SJCRH30 (cell line): ENCODE measurements around the gene CMC4. TPM values are rescaled to one million over a fixed set of nuclear protein-coding genes. Genes with fewer than 3 reads are reported as not detected.

Experiments used
- DNase-seq, 2 experiments: peaks; one replicate each; pipeline ENCODE4 v3.0.0-alpha.2; 2015 to 2020
- H3K27ac ChIP-seq: fragments of 250-450 bp; sonication (Bioruptor Pico); 2 replicates; pipeline ENCODE4 v1.5.1; 2020; ENCODE audit warnings: mild to moderate bottlenecking, moderate library complexity
- H3K27me3 ChIP-seq: fragments of 250-450 bp; sonication (Bioruptor Pico); 2 replicates; pipeline ENCODE4 v1.5.1; 2020; ENCODE audit warnings: mild to moderate bottlenecking, moderate library complexity
- H3K36me3 ChIP-seq: fragments of 250-450 bp; sonication (Bioruptor Pico); 2 replicates; pipeline ENCODE4 v1.5.1; 2020; ENCODE audit warnings: mild to moderate bottlenecking, moderate library complexity
- H3K4me1 ChIP-seq: fragments of 250-450 bp; sonication (Bioruptor Pico); 2 replicates; pipeline ENCODE4 v1.5.1; 2020; ENCODE audit warnings: mild to moderate bottlenecking, moderate library complexity
- H3K4me3 ChIP-seq: fragments of 250-450 bp; sonication (Bioruptor Pico); 2 replicates; pipeline ENCODE4 v1.5.1; 2020; ENCODE audit warnings: mild to moderate bottlenecking, moderate library complexity
- H3K9me3 ChIP-seq: fragments of 250-450 bp; sonication (Bioruptor Pico); replicated peaks from 2 replicates; pipeline ENCODE4 v1.5.1; 2020; ENCODE audit warnings: mild to moderate bottlenecking, moderate library complexity
- total RNA-seq: library from RNA; depleted of rRNA; stranded (reverse); fragments of >200 nt; shearing (Covaris generic); gene quantifications from 2 replicates; pipeline ENCODE4 v1.2.3, GENCODE V29; 2014

Gene CMC4
- total RNA-seq, 1 experiment from 2014 or later: 18.7 TPM

GRCh38 chrX:155065035-155065734, 5.8 kb downstream of the CMC4 start:
- Histone ChIP-seq H3K4me3 (no peak overlapping the region), H3K4me1 (no peaks in the 10 kb centered on the region), H3K27me3 (no peaks in the 10 kb centered on the region), H3K36me3 (0 out of 2 replicates have a peak, but pooled peaks cover 2% of the 10 kb centered on the region), H3K27ac (no peak overlapping the region), H3K9me3 (no peaks in the 10 kb centered on the region)
- no peak for DNase-seq

- 0 out of 2 replicates have a peak, but pooled peaks cover 6% of the 10 kb centered on the region for H3K36me3 ChIP-seq
- H3K4me3 ChIP-seq: no peak overlapping the region
- no peak for DNase-seq
- no peak overlapping the region for H3K27ac ChIP-seq
- no peaks in the 10 kb centered on the region for H3K27me3 ChIP-seq
- no peaks in the 10 kb centered on the region for H3K4me1 ChIP-seq
- H3K9me3 ChIP-seq: no peaks in the 10 kb centered on the region
These were observed 9.2 kb downstream of the CMC4 start for GRCh38 chrX:155061760-155062159.

GRCh38 chrX:155056877-155057792, 13.8 kb downstream of the CMC4 start:
- H3K36me3 ChIP-seq: 0 out of 2 replicates have a peak, but pooled peaks cover 6% of the 10 kb centered on the region
- DNase-seq: peak in 1 of 2 experiments; percentile 15
- H3K27ac ChIP-seq: no peak overlapping the region
- no peaks in the 10 kb centered on the region for H3K9me3 ChIP-seq
- no peaks in the 10 kb centered on the region for H3K27me3 ChIP-seq
- H3K4me3 ChIP-seq: no peak overlapping the region
- no peaks in the 10 kb centered on the region for H3K4me1 ChIP-seq

- Histone ChIP-seq H3K4me3 (no peak overlapping the region), H3K4me1 (no peaks in the 10 kb centered on the region)
- DNase-seq: no peak
These were observed 14.5 kb downstream of the CMC4 start for GRCh38 chrX:155056471-155056870.

GRCh38 chrX:155055494-155055893, 15.4 kb downstream of the CMC4 start:
- H3K36me3 ChIP-seq: 0 out of 2 replicates have a peak, but pooled peaks cover 6% of the 10 kb centered on the region
- no peak overlapping the region for H3K27ac ChIP-seq
- no peaks in the 10 kb centered on the region for H3K9me3 ChIP-seq
- no peak for DNase-seq
- no peaks in the 10 kb centered on the region for H3K27me3 ChIP-seq
- no peak overlapping the region for H3K4me3 ChIP-seq
- H3K4me1 ChIP-seq: no peaks in the 10 kb centered on the region

More at GRCh38 chrX:155056471-155056870, 14.5 kb downstream of the CMC4 start:
- H3K9me3 ChIP-seq: no peaks in the 10 kb centered on the region
- no peak overlapping the region for H3K27ac ChIP-seq
- H3K36me3 ChIP-seq: 0 out of 2 replicates have a peak, but pooled peaks cover 6% of the 10 kb centered on the region
- no peaks in the 10 kb centered on the region for H3K27me3 ChIP-seq

- no peaks in the 10 kb centered on the region for H3K36me3 ChIP-seq
- H3K9me3 ChIP-seq: no peaks in the 10 kb centered on the region
- no peaks in the 10 kb centered on the region for H3K27me3 ChIP-seq
- no peak for DNase-seq
- no peak overlapping the region for H3K27ac ChIP-seq
- no peak overlapping the region for H3K4me3 ChIP-seq
- no peaks in the 10 kb centered on the region for H3K4me1 ChIP-seq
These were observed 16.7 kb downstream of the CMC4 start for GRCh38 chrX:155054255-155054654.

- no peaks in the 10 kb centered on the region for H3K4me1 ChIP-seq
- no peak overlapping the region for H3K4me3 ChIP-seq
- H3K27me3 ChIP-seq: no peaks in the 10 kb centered on the region
- no peak overlapping the region for H3K27ac ChIP-seq
- no peak for DNase-seq
- no peaks in the 10 kb centered on the region for H3K9me3 ChIP-seq
- no peaks in the 10 kb centered on the region for H3K36me3 ChIP-seq
These were observed 17.3 kb downstream of the CMC4 start for GRCh38 chrX:155053656-155054055.

DNA sequence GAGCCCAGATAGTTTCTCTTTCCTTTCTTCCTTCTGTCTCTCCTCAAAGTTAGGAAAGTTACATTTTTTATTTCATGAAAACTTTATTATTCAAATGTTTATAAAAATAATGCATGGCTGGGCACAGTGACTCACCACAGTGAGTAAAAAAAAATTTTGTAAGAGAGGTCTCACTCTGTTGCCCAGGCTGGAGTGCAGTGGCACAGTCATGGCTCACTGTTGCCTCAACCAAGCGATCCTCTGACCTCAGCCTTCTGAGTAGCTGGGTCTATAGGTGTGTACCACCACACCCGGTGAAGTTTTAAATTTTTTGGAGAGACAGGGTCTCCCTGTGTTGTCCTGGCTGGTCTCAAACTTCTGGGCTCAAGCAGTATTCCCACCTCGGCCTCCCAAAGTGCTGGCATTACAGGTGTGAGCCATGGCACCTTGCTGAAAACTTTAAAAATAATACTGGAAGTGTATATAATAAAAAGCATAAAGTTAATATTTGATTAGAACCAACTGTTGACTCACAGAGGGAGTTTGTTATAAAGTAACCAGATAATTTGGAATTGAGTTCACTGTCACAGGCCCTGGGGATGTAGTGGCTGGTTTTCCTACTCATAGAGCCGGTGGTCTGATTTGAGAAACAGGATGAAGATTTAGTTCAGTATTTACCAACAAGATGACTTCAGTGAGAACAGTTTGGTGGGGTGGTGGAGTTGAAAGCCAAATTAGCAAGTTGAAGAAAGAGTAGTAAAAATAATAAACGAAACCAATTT, 18.0 kb downstream of the CMC4 start:
- H3K27me3 ChIP-seq: no peaks in the 10 kb centered on the region
- H3K4me3 ChIP-seq: no peak overlapping the region
- H3K9me3 ChIP-seq: no peaks in the 10 kb centered on the region
- no peak overlapping the region for H3K27ac ChIP-seq
- no peaks in the 10 kb centered on the region for H3K4me1 ChIP-seq
- no peaks in the 10 kb centered on the region for H3K36me3 ChIP-seq
- no peak for DNase-seq

GRCh38 chrX:155048977-155049619, 21.8 kb downstream of the CMC4 start:
- Histone ChIP-seq H3K4me3 (no peak overlapping the region), H3K36me3 (no peaks in the 10 kb centered on the region), H3K9me3 (no peaks in the 10 kb centered on the region), H3K4me1 (no peaks in the 10 kb centered on the region), H3K27me3 (no peaks in the 10 kb centered on the region), H3K27ac (no peak overlapping the region)
- peak; percentile 49 to 56 for DNase-seq

GRCh38 chrX:155046811-155047528, 24.0 kb downstream of the CMC4 start:
- H3K4me1 ChIP-seq: no peaks in the 10 kb centered on the region
- no peaks in the 10 kb centered on the region for H3K36me3 ChIP-seq
- H3K9me3 ChIP-seq: no peaks in the 10 kb centered on the region
- no peak overlapping the region for H3K27ac ChIP-seq
- no peak for DNase-seq
- no peaks in the 10 kb centered on the region for H3K27me3 ChIP-seq
- no peak overlapping the region for H3K4me3 ChIP-seq

DNA sequence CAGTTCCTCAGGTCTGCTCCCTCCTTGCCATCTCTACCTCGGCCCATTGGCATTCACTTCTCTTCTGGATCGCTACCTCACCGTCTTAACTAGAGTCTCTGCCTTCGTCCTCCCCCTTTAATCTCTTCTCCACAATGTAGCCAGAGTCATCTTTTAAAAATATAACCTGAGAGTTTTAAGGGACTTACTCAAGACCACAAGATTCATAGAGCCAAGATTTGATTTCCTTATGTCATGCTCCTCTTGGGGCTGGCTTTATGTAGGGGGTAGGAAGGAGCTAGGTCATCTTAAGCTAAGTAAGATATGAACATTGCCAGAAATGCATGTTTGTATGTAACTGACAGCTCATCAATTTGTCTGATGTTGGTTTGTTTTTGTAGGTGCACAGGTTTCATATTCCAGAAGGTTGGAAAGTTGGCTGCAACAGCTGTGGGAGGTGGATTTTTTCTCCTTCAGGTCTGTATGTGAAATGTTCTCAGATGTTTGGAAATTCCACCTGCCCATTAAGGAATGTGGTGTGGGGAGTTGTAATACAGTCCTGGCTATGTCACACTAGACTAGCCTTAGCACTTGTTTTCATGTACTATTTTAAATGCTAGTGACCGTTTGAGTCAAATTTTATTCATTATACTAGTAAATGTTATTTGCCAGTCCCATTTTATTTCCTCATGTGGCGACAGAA, 24.7 kb downstream of the CMC4 start:
- Histone ChIP-seq H3K4me3 (no peak overlapping the region), H3K27me3 (no peaks in the 10 kb centered on the region), H3K9me3 (no peaks in the 10 kb centered on the region), H3K36me3 (no peaks in the 10 kb centered on the region), H3K27ac (no peak overlapping the region), H3K4me1 (no peaks in the 10 kb centered on the region)
- DNase-seq: no peak

DNA sequence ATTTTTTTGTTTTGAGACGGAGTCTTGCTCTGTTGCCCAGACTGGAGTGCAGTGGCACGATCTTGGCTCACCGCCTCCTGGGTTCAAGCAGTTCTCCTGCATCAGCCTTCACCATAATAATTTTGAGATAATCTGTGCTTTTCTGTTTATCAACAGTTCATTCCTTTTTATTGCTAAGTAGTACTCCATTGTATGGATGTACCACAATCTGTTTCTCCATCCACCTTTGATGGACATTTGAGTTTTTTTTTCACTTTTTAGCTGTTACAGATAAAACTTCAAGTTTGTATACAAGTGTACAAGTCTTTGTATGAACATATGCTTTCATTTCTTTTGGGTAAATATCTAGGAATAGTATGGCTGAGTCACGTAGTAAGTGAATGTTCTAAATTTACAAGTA, 35.2 kb downstream of the CMC4 start:
- peaks cover 14% of the 10 kb centered on the region; the same call in 1 of the 2 replicates for H3K36me3 ChIP-seq
- H3K27ac ChIP-seq: no peak overlapping the region
- no peaks in the 10 kb centered on the region for H3K27me3 ChIP-seq
- no peak for DNase-seq
- H3K9me3 ChIP-seq: no peaks in the 10 kb centered on the region
- no peaks in the 10 kb centered on the region for H3K4me1 ChIP-seq
- no peak overlapping the region for H3K4me3 ChIP-seq

- Histone ChIP-seq H3K27ac (no peak overlapping the region), H3K4me1 (no peaks in the 10 kb centered on the region; the same call in 1 of the 2 replicates), H3K9me3 (no peaks in the 10 kb centered on the region), H3K4me3 (no peak overlapping the region), H3K36me3 (peaks cover 14% of the 10 kb centered on the region; the same call in 1 of the 2 replicates), H3K27me3 (no peaks in the 10 kb centered on the region)
- DNase-seq: no peak
These were observed 39.3 kb downstream of the CMC4 start for GRCh38 chrX:155031657-155032056.
